Neural progenitor cell (in vitro differentiated cells): ENCODE measurements around the gene TTLL5.

Source experiments
- CTCF ChIP-seq: fragments of 200-600 bp; sonication (generic); IDR thresholded peaks from 2 replicates; pipeline ENCODE4 v1.5.1; 2017; ENCODE audit warnings: antibody characterized with exemption, mild to moderate bottlenecking
- EZH2 ChIP-seq: fragments of 200-600 bp; sonication (generic); IDR thresholded peaks from 2 replicates; pipeline ENCODE4 v1.6.1; 2017; ENCODE audit warnings: antibody characterized with exemption, mild to moderate bottlenecking, moderate library complexity
- EZH2phosphoT487 ChIP-seq: fragments of 200-600 bp; sonication (generic); IDR thresholded peaks from 2 replicates; pipeline ENCODE4 v1.6.1; 2017; ENCODE audit warnings: antibody characterized with exemption

DNA sequence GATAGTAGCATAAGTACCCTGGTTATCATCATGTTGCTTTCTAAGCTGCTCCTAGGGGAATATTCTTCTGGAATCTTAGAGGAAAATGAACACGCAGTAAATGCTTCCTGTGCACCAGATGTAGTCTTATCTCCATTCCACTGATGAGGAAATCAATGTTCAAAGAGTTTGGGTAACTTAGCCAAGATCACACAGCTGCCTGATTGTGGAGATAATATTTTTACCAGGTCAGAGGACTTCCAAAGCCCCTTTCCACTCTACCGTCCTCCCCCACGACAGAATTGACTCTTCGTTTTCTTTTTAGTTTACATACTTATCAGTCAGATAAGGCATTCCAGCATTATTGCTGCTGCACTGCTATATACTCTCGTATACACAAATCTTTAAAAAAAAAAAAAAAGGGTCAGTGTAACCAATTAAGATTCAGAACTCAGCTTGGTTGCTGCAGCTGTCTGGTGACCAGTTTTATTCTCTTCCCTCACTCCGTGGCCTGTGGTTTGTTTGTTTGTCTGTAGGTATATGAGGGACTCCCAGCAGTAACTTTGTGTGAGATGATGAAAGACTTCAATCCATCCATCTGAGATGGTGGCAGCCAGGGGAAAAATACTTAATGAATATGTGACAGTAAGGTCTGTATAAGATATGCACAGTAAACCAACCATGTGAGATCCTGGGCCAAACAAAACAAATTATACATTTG lies 210.3 kb downstream of the TTLL5 start:
- TF ChIP-seq EZH2 (no peak), EZH2phosphoT487 (no peak), CTCF (no peak)
